Keratinocyte (primary cell): ENCODE results near the gene CRB2. TPM values are rescaled to one million over a fixed set of nuclear protein-coding genes. Genes with fewer than 3 reads are reported as not detected.

Experiments used
- DNase-seq: peaks from one replicate; pipeline ENCODE4 v3.0.0-alpha.2; 2011; ENCODE audit warnings: low read depth, missing footprints, low spot score
- FAIRE-seq: peaks from 2 replicates; lab custom pipeline; 2011; peaks lifted over from hg19 to GRCh38; lab: Jason Lieb, UNC
- H2AFZ ChIP-seq: 2 replicates; pipeline ENCODE4 v1.6.0; 2012; ENCODE audit warnings: low read length, control low read depth, inconsistent platforms; ENCODE audit not compliant: control insufficient read depth
- H3K27ac ChIP-seq: 2 replicates; pipeline ENCODE4 v1.5.1; 2011; ENCODE audit warnings: low read length; ENCODE audit not compliant: control insufficient read depth, insufficient read depth
- H3K27me3 ChIP-seq: 3 replicates; pipeline ENCODE4 v1.6.0; 2011; ENCODE audit warnings: low read length; ENCODE audit not compliant: control insufficient read depth, insufficient read depth; ENCODE audit errors: extremely low read depth
- H3K36me3 ChIP-seq, 2 experiments: 2 replicates in 1 of 2; 3 replicates in 1 of 2; pipeline ENCODE4 v1.5.1; 2011; ENCODE audit warnings: low read length in 2 of 2, mild to moderate bottlenecking in 1 of 2; ENCODE audit not compliant: control insufficient read depth in 2 of 2, insufficient read depth in 2 of 2; ENCODE audit errors: extremely low read depth in 1 of 2
- H3K4me1 ChIP-seq: 3 replicates; pipeline ENCODE4 v1.5.1; 2011; ENCODE audit warnings: low read length; ENCODE audit not compliant: control insufficient read depth, insufficient read depth; ENCODE audit errors: extremely low read depth
- H3K4me2 ChIP-seq: 3 replicates; pipeline ENCODE4 v1.6.0; 2011; ENCODE audit warnings: low read depth, low read length; ENCODE audit not compliant: control insufficient read depth, insufficient read depth; ENCODE audit errors: extremely low read depth
- H3K4me3 ChIP-seq, 3 experiments: fragments of 200-600 bp in 1 of 3; sonication (generic) in 1 of 3; 2 replicates in 2 of 3; 3 replicates in 1 of 3; pipeline ENCODE4 v1.5.1; 2011 to 2016; ENCODE audit warnings: low read length in 3 of 3, mild to moderate bottlenecking in 3 of 3, control low read depth in 2 of 3, inconsistent platforms in 1 of 3, low read depth in 1 of 3, mixed read lengths in 1 of 3, mixed run types in 1 of 3, moderate library complexity in 1 of 3; ENCODE audit not compliant: control insufficient read depth in 2 of 3, insufficient read depth in 2 of 3; ENCODE audit errors: extremely low read depth in 1 of 3
- H3K79me2 ChIP-seq: 2 replicates; pipeline ENCODE4 v1.6.0; 2012; ENCODE audit warnings: low read length; ENCODE audit not compliant: control insufficient read depth, insufficient read depth
- H3K9ac ChIP-seq: 3 replicates; pipeline ENCODE4 v1.6.0; 2011; ENCODE audit warnings: low read length; ENCODE audit not compliant: control insufficient read depth, insufficient read depth; ENCODE audit errors: extremely low read depth
- H3K9me1 ChIP-seq: 3 replicates; pipeline ENCODE4 v1.6.0; 2011; ENCODE audit warnings: low read length; ENCODE audit not compliant: control insufficient read depth, insufficient read depth; ENCODE audit errors: extremely low read depth
- H3K9me3 ChIP-seq: 2 replicates; pipeline ENCODE4 v1.5.1; 2012; ENCODE audit warnings: low read depth, low read length; ENCODE audit not compliant: control insufficient read depth
- H4K20me1 ChIP-seq: 3 replicates; pipeline ENCODE4 v1.6.0; 2011; ENCODE audit warnings: low read length; ENCODE audit not compliant: control insufficient read depth, insufficient read depth; ENCODE audit errors: extremely low read depth
- EZH2 ChIP-seq: IDR thresholded peaks from one replicate; pipeline ENCODE4 v1.6.1; 2012; ENCODE audit warnings: inconsistent platforms, mild to moderate bottlenecking, low read length, moderate library complexity
- dilution Hi-C: fragments of 300-500 bp; cut with MboI; formaldehyde crosslinking; loops from one replicate; pipeline ENCODE4 v1.7.0; 2020; ENCODE audit warnings: low sequenced_read_pairs; ENCODE audit not compliant: extremely low pct_ligation_motif_present
- polyA plus RNA-seq, 5 experiments: library from polyadenylated mRNA; depleted of rRNA in 3 of 5; stranded (reverse) in 3 of 5; stranded (forward) in 1 of 5; unstranded in 1 of 5; fragments of >200 nt; gene quantifications; 1 replicate in 1 of 5; 2 replicates in 3 of 5; 3 replicates in 1 of 5; pipeline versions ENCODE4 v1.2.1 to v1.2.3, GENCODE V29; 2011 to 2012; ENCODE audit warnings: missing spikeins in 2 of 5, low read depth in 1 of 5, low replicate concordance in 1 of 5
- TF ChIP-seq, protein P1 (sequence below), 3 experiments: IDR thresholded peaks in 1 of 3; conservative IDR thresholded peaks in 1 of 3; optimal IDR thresholded peaks in 1 of 3; 2 replicates in 2 of 3; 3 replicates in 1 of 3; pipeline versions ENCODE3 to v1.5.1; 2011; ENCODE audit warnings: low read length in 3 of 3, mild to moderate bottlenecking in 3 of 3, moderate library complexity in 2 of 3, control low read depth in 1 of 3, inconsistent platforms in 1 of 3; ENCODE audit not compliant: insufficient read depth in 2 of 3; ENCODE audit errors: extremely low read depth in 1 of 3

CRB2 gene
- polyA plus RNA-seq, 1 donor (not counting 4 experiments of a cell fraction or from before 2014, with no cell fraction given) = not detected

DNA sequence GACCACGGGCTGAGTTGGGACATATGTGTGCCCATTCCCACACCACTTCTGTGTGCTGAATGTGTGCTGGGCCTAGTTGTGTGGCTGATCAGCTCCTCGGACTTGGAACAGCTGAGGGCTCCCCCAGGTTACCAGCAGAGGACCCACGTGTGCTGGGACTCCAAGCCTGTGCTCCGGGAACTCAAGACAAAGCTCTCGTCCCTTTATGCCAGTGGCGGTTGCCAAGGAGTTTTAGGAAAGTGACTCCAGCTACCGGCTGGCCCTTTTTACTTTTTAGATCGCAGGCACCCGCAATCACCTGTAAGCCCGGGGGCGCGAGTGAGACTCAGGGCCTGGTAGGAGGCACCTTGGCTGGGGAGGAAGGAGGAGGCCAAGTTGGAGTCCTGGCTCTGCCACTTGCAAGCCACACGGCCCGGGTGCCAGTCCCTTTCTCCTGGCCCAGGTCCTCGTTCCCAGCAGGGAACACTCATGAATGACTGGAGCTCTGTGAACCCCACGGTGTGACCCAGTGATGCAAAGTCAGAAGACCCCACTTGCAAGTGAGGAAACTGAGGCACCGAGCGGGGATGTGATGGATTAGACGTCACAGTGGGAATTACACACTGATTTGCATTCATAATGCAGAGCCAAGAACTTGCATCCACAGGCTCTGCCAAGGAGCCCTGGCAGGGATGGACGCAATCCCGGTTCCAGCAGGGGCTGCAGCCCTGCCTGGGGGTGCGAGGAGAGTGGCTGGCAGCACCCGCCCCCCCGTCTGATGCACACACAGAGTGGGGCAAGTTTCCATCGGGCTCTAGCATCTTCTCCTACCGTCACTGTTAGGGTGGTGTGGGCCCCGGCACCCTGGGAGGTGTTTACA, 26.9 kb downstream of the CRB2 start:
- Histone ChIP-seq H3K79me2 (no peaks in the 10 kb centered on the region), H3K4me3 (no peak overlapping the region), H2AFZ (no peak overlapping the region), H3K9ac (no peak overlapping the region), H3K36me3 (no peaks in the 10 kb centered on the region), H3K9me3 (no peaks in the 10 kb centered on the region), H3K4me2 (no peak overlapping the region), H3K9me1 (no peaks in the 10 kb centered on the region), H3K27ac (no peak overlapping the region), H4K20me1 (no peaks in the 10 kb centered on the region), H3K4me1 (no peaks in the 10 kb centered on the region), H3K27me3 (no peaks in the 10 kb centered on the region)
- FAIRE-seq = no peak
- no peak for DNase-seq
- TF ChIP-seq, protein P1, sequence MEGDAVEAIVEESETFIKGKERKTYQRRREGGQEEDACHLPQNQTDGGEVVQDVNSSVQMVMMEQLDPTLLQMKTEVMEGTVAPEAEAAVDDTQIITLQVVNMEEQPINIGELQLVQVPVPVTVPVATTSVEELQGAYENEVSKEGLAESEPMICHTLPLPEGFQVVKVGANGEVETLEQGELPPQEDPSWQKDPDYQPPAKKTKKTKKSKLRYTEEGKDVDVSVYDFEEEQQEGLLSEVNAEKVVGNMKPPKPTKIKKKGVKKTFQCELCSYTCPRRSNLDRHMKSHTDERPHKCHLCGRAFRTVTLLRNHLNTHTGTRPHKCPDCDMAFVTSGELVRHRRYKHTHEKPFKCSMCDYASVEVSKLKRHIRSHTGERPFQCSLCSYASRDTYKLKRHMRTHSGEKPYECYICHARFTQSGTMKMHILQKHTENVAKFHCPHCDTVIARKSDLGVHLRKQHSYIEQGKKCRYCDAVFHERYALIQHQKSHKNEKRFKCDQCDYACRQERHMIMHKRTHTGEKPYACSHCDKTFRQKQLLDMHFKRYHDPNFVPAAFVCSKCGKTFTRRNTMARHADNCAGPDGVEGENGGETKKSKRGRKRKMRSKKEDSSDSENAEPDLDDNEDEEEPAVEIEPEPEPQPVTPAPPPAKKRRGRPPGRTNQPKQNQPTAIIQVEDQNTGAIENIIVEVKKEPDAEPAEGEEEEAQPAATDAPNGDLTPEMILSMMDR (optimal IDR thresholded peaks at IDR 0.05 in 1 of 3, IDR thresholded peaks at IDR 0.05 in 1 of 3, conservative IDR thresholded peaks at IDR 0.05 in 1 of 3; ENCODE audit: extremely low read depth in 1 of 3, insufficient read depth in 2 of 3, low read length in 3 of 3) = no peak
- no peak for TF ChIP-seq EZH2
- dilution Hi-C loops = no loop called here

DNA sequence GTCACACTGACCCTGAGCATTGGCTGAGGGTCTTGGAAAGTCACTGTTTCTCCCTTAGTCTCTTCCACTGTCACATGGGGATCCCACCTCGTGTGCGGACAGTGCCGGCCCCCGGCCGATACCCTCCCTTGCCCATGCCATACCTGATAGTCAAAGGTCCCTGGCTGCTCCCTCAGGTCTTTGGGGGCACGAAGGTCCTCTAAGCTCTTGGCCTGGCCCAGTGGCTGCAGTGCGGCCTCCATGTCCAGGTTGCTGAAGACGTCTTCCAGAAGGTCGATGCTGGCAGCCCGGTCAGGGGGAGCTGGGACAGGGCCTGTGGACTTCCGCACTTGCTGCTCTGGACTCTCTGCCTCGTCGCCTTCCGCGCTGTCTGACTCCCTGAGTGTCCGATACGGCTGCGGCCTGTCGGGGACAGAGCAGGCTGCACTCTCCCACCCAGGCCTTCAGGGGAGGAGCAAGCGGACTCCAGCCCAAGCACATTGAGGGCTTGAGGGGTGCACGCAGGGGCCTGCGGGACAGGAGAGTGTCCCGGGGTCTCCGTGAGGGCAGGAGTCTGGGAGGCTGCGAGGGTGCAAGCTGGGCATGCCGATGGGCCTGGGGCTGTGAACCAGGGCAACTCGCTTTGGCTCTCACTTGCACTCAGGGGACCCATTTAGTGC, 27.6 kb downstream of the CRB2 start:
- no peak for DNase-seq
- Histone ChIP-seq H3K79me2 (no peaks in the 10 kb centered on the region), H3K4me2 (no peak overlapping the region), H3K27ac (no peak overlapping the region), H3K4me1 (no peaks in the 10 kb centered on the region), H3K36me3 (no peaks in the 10 kb centered on the region), H4K20me1 (no peaks in the 10 kb centered on the region), H3K27me3 (no peaks in the 10 kb centered on the region), H2AFZ (no peak overlapping the region), H3K4me3 (no peak overlapping the region), H3K9me1 (no peaks in the 10 kb centered on the region), H3K9ac (no peak overlapping the region), H3K9me3 (no peaks in the 10 kb centered on the region)
- no peak for TF ChIP-seq EZH2
- TF ChIP-seq, protein P1 (optimal IDR thresholded peaks at IDR 0.05 in 1 of 3, IDR thresholded peaks at IDR 0.05 in 1 of 3, conservative IDR thresholded peaks at IDR 0.05 in 1 of 3; ENCODE audit: extremely low read depth in 1 of 3, insufficient read depth in 2 of 3, low read length in 3 of 3) = no peak
- dilution Hi-C loops = no loop called here
- FAIRE-seq = no peak
